Activated CD8-positive, alpha-beta memory T cell treated with anti-CD3 and anti-CD28 coated beads, Interleukin-2, amount 50 U/mL, for 4 hours (primary cell): ENCODE measurements around the gene WDR36.

Experiments
- DNase-seq: peaks from one replicate; pipeline ENCODE4 v3.0.0-alpha.2; 2020

Gene WDR36

DNA sequence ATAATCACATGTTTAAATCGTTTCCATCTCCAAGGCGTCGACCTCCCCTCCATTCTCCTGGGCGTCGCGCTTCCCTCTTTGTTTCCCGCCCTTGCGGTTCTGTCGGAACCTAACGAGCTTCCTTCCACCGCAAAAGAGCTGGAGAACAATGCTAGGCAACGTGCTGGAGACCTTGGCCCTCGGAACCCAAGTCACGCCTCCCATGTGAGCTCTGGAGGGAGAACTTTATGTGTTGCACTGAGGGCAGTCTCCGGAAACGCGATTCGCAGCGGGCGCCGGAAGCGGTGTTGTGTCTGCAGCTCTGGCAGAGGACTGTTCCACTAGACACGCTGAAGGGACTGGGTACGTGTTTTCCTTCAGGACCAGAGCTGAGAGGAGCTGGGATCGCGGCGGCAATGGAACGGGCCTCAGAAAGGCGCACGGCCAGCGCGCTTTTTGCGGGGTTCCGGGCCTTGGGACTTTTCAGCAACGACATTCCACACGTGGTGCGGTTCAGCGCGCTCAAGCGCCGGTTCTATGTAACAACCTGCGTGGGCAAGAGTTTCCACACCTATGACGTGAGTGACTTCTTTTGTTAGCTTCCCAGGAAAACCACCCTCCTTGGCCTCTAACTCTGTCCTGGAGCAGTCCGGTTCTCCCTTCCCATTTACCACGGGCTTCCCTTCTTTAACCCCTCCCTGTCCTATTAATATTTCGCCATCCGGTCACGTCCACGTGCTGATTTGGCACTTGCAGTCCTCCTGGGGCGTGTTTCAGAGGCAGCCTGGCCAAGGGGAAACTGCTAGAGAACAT is at the start of gene WDR36:
Gene WDR36 (plus strand): TSS at position 287 of the 792 bp plus-strand sequence. CDS start 109 bp downstream, at position 396.
- peak; percentile 86 for DNase-seq

DNA sequence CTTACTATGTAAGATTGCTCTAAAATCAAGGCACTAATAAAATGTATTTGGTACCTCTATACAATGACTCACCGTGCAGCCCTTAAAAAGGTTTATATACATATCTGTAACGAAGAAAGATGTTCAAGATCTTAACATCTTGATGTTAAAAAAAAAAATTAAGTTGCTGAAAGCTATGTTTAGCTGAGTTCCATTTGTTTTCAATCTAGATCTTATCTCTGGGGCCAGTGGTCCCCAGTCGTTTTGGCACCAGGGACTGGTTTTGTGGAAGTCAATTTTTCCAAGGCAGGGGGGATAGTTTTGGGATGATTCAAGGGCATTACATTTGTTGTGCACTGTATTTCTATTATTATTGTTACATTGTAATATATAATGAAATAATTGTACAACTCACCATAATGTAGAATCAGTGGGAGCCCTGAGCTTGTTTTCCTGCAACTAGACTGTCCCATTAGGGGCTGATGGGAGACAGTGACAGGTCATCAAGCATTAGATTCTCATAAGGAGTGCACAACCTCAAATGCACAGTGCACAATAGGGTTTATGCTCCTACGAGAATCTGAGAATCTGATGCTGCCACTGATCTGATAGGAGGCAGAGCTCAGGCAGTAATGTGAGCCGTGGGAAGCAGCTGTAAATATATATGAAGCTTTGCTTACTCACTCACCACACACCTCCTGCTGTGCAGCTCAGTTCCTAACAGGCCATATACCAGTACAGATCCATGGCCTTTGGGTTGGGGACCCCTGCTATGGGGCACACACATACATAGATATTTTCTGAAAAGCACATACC is 48.2 kb upstream of the WDR36 start:
- DNase-seq: no peak

- DNase-seq: no peak
These were observed 34.1 kb upstream of the WDR36 start for GRCh38 chr5:111058064-111058463.

- DNase-seq: no peak
These were observed 32.0 kb upstream of the WDR36 start for GRCh38 chr5:111060169-111060568.

- no peak for DNase-seq
These were observed 30.5 kb upstream of the WDR36 start for GRCh38 chr5:111061618-111062017.

DNA sequence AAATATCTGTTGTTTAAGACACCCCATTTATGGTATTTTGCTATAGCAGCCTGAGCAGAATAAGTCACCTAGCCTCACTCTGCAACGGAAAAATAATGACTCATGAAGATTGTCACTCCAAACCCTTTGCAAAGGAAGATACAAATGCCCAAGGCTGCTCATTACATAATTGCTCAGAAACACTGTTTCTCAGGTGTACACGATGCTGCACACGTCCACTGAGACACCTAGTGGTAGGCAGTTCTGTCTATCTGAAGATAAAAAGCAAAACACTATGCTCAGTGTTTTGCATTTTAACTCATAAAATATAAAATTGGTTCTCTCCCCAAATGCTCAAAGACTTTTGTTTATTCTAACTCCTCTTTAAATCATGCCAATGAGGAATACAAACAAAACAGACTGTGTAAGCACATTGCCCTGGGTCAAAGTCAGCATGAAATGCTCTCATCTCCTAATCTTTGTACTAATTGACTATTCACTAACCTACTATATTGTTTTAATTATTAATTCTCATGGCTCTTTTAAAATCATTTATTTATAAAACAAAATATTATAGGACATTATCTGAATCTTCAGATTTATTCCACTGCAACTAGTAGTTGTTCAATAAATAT is 28.3 kb upstream of the WDR36 start:
- DNase-seq: no peak

GRCh38 chr5:111066261-111066938 is 25.7 kb upstream of the WDR36 start:
- no peak for DNase-seq

DNA sequence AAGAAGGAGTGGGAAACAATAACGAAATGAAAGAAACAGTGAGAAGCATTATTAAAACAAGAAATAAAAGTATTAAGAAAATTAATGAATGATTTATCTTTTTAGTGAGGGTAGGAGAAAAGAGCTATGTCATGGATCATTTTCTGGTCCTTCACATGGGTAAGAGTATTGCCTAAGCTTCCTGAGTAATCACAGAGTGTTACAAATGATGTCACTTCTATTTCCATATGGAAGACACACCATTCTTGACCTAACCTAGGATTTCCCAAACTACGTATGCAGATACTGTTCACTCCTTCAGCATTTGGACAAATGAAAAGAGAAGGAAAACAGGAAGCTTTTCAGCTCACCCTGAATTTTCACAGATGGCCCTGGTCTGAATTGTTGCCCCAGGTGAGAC is 23.9 kb upstream of the WDR36 start:
- DNase-seq: no peak

- DNase-seq: no peak
These were observed 22.3 kb upstream of the WDR36 start for GRCh38 chr5:111069839-111070238.

DNA sequence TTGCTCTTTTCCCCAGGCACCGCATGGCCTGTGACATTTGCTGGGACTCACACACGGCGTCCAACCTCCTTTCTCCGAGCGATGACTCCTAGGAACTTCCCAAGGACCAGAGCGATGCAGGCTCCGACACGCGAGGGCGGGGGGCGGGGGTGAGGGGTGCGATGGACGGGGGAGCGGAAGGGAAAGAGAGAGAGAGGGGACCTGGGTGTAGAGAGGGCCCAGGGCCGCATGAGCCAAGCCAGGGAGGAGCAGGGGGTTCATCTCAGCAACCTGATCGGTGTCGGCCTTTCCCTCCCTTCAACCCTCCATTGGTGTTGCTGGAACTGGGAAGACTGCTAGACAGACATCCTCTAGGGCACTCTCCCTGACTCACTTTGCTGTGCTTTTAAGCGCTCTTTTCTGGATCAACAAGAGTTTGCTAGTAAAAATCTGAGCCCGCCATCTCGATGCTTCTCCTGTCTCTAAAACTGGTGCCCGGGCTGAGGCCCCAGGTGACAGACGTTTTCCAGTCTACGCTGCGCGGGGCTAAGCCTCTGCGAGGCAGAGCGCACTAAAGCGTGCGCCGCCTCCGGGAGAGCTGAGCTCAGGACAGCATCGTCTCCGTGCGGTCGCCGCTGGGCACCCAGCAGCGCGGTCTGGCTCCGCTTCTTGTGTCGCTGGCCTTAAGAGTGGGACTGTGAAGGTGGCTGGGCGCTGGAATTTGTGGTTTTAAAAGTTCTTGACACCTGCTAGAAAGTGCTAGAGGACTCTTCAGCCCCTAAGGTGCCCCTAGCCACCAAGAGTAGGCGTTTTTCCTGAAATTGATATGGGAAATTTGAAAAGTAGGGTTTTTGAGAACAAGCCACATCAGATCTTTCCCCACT is 21.6 kb upstream of the WDR36 start:
- peak; percentile 22 for DNase-seq

DNA sequence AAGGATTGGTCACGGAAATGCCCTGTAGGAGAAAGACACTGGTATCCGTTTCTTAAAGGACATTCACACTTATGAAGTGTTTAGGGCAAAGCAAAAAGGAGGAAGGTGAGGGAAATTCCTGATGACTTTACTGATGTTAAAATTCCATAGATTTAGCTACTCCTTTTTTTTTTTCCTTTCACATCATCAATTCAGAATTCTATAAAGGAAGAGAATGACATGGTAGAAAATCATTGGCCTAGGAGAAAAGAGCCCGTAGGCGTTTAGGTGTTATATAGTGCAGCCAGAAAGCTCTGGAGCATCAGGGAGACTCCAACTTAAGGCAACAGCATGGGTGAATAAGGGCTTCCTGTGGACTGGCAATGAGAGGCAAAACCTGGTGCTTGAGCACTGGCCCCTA is 20.7 kb upstream of the WDR36 start, which contains the start of gene TSLP:
Gene TSLP (plus strand): TSS at position 301 of the 400 bp plus-strand sequence. CDS start 178 bp downstream, outside the sequence.
- DNase-seq: no peak

- DNase-seq: peak; percentile 72
These were observed 19.0 kb upstream of the WDR36 start for GRCh38 chr5:111072949-111073682.

DNA sequence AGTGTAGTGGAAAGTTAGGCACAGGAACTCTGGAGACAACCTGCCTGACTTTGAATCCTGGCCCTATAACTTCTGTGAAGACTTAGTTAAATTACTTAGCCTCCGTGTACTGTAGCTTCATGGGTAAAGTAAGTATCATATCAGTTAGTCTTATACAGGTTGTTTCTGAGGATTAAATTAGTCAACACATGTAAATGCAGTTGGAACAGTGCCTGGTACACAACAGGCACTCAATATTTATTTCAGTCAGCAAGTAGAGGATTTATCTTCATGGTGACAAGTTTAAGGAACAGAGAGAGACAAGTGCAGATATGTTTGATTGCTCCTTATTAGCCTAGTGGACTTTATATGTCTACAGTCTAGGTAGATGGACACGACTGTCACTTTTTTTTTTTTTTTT is 17.9 kb upstream of the WDR36 start:
- DNase-seq: no peak

GRCh38 chr5:111075520-111075919 is 16.6 kb upstream of the WDR36 start:
- no peak for DNase-seq

DNA sequence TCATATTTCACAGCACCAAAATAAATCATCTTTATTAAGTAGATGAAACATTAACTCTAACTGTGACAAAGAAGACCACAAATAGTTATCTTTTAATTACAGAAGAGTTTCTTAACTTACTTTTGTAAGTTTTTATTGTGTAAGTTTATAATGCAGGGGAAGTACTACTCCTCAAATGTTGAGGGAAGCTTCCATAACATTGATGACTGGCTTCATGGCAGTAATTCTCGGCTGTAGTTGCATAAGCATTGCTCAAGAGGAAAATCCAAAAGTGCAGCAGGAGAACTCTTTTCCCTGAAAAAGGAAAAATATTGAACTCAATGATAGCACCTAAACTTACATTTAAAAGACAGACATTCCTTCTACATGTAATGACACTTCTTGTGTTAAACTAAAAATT is 16.1 kb upstream of the WDR36 start:
- DNase-seq: no peak

GRCh38 chr5:111077678-111078077 is 14.5 kb upstream of the WDR36 start:
- DNase-seq: no peak

DNA sequence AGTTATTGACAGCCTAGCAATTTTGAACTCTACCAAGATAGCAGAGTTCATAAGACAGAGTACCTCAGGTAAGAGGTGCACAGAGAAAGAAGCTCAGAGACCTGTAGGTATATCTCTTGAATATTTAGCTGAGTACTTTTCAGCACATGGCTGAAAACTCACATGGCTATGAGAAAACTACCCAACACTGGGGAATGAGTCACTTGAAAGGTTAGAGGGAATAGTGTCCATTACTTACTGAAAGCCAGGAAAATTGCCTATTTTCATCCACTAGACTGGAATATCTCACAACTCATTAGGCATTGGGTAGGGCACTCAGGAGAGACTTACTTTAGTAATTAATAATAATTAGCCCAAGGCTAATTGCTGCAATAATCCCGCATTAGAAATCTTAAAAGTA is 12.3 kb upstream of the WDR36 start:
- DNase-seq: no peak

DNA sequence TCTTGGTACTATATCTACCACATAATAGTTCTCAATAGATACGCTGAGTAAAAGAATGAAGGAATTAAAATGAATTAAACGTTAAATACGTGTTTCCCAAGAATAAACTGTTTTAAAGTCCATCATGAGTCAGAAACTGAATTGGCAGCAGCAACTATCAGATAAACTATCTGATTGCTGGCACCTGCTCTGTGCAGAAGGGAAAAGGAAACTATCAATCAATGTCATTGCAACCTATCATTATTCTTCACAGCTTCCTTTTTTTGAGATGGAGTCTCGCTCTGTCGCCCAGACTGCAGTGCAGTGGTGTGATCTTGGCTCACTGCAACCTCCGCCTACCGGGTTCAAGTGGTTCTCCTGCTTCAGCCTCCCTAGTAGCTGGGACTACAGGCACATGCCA is 8.8 kb upstream of the WDR36 start:
- DNase-seq: no peak

DNA sequence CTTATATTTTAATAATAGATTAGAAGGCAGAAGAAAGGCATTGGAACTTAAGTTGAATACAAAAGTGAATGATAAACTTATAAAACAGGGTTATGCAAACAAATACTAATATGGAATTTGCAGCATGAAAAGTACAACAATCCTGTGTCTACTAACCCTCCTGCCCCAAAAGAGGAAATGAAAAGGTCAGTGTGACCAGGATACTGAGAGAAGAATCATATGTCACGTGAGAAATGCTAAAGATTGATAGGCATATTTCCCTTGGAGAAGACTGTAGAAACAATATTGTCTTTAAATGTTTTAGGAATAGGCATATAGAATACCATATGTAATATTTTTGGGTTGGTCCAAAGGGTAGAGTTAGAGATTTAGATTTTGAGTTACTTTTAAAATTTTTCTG is 3.8 kb downstream of the WDR36 start:
- DNase-seq: no peak

DNA sequence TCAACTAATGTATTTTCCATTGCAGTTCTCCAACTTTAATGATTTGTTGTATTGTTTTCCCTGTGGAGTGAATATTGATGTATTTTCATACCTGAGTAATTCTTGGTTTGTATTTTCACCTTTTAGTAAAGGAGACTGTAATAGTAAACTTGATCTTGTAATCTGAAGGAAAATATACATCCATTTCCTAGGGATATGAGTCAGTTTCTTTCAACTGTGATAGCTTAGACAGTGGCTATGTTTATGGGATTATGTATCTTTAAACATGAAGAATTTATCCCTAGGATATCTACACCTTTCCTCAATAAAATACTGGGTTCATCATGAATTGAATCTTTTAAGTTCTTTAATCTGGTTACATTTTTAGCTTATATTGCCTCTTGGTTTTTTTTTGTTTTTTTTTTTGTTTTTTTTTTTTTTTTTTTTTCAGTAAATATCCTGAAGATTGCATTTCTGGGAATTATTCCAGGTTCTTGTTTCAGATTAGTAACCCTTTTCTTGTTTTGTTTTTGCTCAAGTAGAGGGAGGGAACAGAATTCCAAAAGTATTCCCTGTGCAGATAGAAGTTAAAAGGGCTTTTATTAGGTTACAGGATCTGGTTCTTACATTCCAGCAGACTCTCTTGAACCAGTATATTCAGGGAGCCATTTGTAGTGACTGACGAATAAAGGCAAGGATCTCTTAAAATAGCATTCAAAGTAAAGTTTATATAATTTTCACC is 7.1 kb downstream of the WDR36 start:
- no peak for DNase-seq
